22Rv1 (cell line): ENCODE measurements around the gene TGM6.

Experiments
- ZFX ChIP-seq: fragments of 450-650 bp; IDR thresholded peaks from 2 replicates; pipeline ENCODE4 v1.6.1; 2017; ENCODE audit warnings: antibody characterized with exemption, borderline replicate concordance
- TF ChIP-seq, protein P1 (sequence below): fragments of 450-650 bp; IDR thresholded peaks from 2 replicates; pipeline ENCODE4 v1.5.1; 2017; ENCODE audit warnings: mild to moderate bottlenecking

DNA sequence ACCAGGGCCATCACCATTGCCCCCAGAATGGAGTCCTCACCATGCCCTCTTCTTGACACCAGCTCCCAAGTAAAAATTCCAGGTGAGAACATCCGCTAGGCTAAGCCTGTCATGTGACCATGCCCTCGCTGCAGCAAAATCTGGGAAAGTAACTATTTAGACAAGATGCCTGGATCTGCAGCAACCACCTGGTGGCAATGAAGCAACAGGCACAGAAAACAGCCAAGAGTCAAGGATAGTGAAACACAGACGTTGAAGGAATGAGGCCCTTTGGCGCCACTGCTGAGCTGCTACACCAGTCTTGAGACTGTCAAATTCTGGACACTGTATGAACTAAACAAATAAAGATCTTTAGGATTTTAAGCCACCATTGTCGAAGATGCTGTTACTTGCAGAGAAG lies 30.1 kb upstream of the TGM6 start:
- TF ChIP-seq, protein P1, sequence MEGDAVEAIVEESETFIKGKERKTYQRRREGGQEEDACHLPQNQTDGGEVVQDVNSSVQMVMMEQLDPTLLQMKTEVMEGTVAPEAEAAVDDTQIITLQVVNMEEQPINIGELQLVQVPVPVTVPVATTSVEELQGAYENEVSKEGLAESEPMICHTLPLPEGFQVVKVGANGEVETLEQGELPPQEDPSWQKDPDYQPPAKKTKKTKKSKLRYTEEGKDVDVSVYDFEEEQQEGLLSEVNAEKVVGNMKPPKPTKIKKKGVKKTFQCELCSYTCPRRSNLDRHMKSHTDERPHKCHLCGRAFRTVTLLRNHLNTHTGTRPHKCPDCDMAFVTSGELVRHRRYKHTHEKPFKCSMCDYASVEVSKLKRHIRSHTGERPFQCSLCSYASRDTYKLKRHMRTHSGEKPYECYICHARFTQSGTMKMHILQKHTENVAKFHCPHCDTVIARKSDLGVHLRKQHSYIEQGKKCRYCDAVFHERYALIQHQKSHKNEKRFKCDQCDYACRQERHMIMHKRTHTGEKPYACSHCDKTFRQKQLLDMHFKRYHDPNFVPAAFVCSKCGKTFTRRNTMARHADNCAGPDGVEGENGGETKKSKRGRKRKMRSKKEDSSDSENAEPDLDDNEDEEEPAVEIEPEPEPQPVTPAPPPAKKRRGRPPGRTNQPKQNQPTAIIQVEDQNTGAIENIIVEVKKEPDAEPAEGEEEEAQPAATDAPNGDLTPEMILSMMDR: no peak
- no peak for TF ChIP-seq ZFX
